ENCODE results near the gene DDN.
A peak's percentile ranks its signal among the peaks of the same experiment; 100 is the strongest.

Gene DDN

GRCh38 chr12:49031573-49032161 is 32.5 kb upstream of the DDN start:
- DNase-seq (ENCODE audit: low read depth) = no peak

- DNase-seq (ENCODE audit: low read depth) = no peak
Observed at GRCh38 chr12:49030714-49031572, 31.8 kb upstream of the DDN start.

DNA sequence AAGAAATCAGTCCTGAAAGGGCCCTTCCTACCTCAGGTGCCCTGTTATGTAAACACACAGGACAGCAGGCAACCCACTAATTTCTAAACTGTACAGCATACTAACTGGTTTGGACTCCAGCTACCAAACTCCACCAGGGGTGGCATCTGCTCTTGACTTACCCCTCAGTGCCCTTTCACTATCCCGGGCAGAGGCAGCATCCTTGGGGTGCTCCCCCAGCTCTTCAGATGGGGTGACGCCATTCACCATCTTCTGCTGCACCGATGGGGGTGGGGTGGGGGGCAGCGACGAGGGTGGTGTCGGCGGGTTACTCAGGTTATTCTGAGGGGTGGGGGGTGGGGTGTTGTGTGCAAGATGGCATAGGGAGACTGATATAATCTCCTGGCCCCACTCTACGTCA is 30.9 kb upstream of the DDN start:
- DNase-seq (ENCODE audit: low read depth) = no peak

DNA sequence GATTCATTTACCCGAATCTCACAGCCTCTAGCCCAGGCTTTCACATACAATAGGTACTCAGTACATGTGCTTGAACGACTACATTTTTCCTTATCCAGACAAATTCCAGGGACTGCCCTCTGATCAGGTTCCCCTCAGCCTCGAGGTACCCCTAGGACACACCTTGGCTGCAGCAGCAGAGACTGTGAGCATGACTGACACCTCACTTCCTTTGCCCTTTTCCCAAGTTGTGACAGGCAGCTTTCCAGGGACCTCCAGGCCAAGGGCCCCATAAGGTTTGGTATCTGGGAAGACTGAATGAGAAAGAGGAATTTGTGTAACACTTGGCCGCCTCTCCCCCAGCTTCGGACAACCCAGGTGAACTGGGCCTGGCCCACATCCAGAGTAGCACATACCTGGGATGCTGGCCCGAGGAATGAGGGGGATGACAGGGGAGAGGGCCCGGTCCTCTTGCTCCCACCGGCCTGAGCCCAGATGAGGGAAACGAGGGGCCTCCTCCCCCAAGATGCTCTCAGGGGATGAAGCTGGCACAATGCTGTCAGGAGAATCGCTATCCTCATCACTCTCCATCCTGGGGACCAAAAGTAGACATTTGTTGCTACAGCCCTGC is 29.6 kb upstream of the DDN start:
- DNase-seq (ENCODE audit: low read depth) = no peak

DNA sequence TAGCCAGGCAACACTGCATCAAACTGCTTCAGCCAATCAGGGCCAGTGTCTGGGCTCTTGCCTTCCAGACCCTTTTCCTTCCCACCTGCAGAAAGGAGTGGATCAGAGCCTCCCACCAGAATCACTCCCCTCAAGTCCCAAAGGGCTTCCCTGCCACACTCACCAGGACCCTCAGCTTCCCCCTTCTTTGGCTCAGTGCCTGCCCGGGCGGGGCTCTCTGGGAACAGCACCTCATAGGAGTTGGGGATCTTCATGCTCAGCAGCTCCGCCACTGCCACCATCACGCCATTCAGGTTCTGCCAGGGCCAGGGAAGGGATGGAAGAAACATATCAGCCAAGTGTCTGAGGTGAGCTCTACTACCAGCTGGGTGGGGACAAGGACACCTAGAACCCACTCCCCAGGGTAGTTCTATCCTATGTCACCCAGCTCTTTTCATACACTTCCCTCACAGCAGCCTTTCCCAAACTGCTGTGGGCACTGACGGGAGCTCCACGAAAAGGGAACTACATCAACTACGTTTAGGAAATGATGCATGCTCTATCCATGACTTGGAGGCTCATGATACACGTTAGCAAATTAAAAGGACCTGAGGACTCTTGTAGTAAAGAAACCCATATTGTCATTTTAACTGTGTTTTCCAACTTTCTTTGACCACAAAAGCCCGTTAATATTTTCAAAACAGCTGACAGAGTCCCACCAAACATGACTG is 28.8 kb upstream of the DDN start:
- DNase-seq (ENCODE audit: low read depth) = no peak

GRCh38 chr12:49026678-49027480 is 27.7 kb upstream of the DDN start:
- no peak for DNase-seq (ENCODE audit: low read depth)

DNA sequence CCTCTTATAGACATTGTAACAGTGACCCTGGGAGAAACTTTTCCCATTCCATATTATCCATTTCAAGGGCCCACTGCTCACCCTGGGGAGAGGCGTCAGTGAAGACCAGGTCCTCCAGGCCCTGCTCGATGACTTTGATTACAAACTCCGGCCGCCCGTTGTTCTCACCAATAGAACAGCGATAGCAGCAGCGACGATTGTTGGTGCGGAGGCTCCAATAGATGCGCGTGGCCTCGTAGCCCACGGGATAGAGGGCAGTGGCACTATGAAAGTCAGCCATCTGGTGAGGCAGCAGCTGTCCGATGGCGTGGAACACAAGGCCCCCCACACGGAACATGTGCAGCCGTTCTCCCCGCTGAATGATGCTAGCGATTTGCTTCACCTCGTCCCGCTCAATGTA is 26.9 kb upstream of the DDN start:
- no peak for DNase-seq (ENCODE audit: low read depth)

DNA sequence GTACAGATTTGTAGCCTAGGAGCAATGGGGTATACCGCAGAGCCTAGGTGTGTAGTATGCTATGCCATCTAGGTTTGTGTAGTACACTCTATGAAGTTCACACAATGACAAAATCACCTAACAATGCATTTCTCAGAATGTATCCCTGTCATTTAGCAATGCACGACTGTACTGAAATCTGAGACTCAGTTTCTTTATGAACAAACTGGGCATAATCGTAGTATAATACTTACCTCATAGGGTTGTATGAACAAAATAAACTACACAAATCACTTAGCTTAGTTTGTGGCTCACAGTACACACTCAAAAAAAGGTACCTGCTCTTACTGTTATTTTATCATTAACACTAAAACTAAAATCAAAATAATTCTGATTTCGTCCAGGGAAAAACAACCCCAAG is 26.3 kb upstream of the DDN start:
- no peak for DNase-seq (ENCODE audit: low read depth)

DNA sequence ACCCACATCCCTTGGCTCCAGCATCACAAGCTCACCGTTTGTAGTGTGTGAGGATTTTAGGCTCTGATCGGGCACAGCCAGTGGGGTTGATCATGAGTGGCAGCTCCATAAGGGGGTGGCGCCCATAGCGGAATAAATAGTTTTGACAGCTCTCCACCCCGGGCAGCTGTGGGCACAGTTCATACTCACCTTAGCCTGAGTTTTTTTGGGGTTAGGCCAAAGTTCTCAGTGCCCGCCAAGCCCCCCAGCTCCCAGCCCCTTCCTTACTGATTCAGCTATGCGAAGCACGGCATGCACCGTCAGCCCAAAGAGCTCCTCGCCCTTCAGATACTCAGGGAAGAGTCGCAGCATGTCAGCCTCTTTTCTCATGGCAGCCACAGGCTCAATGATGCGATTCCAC is 25.4 kb upstream of the DDN start:
- DNase-seq (ENCODE audit: low read depth) = no peak

DNA sequence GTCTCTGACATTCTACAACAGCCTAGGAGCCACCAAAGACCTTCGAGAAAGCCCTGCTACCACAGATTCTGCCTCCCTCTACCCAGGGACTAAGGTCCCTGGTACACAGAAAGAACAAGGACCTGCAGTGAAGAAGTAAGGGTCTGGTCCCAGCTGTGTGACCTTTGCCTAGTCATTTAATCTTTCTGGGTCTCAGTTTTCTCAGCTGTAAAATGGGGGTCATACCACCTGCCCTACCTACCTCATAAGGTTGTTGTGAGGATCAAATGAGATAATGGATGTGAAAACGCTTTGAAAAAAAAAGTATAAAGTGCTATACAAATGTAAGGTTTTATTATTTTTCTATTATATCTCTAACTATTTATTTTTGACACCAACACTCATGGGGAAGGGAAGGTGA is 24.6 kb upstream of the DDN start:
- no peak for DNase-seq (ENCODE audit: low read depth)

DNA sequence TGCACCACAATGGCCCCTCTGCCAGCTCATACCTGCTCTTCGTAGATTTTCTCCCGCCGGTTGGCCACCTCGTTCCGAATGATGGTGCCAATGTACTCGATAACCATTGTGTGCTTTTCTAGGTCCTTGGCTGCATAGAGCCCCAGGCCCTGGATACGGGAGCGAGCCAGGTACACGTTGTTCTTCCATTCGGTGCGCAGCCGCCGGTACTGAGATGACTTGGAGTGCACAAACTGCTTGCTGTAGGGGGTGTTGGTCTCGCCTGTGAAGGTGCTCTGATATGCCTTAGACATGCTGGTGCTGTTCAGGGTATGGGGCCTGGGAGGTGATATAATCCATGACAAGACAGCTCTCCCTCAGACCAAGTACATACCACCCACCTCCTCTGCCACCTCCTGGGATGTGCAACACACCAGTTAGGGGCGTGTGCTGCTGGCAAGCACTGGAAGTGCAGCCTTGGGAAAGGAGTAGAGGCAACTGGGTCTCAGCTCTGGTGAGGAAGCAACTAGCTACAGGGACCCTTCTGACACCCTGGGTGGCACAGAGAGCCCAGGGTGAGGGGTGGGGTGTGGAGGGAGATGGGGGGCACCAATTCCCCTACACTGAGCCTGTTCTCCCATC is 23.5 kb upstream of the DDN start:
- no peak for DNase-seq (ENCODE audit: low read depth)

DNA sequence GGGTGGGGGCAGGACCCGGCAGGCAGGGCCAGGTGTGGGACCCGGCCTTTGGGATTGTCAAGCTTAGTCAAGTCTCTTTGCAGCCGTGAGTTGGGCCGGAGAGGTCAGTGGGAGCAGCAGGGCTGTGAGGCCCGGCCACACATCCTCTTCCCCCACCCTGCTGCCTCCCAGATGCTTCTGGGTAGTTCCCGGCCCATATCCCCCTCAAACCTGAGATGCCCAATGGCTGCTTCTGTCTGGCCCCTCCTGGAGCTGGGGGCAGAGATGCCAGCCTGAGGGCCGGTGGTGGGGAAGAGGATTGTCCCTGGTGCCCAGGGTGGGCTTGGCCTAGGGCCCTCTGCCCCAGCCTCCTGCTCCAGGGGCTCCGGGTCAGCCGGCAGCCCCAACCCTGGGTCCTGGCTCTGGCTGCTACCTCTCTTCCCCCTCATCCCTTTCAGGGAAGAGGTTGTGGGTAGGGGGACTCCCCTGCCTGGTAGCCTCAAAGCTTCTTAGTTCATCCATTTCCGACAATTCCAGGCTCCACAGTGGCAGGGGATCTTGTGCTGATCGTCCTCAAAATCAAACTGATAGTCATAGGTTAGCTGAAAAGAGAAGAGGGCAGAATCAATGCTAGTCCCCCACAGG is 22.2 kb upstream of the DDN start:
- DNase-seq (ENCODE audit: low read depth) = no peak

- DNase-seq (ENCODE audit: low read depth) = no peak
Observed at GRCh38 chr12:49020441-49020840, 21.3 kb upstream of the DDN start.

DNA sequence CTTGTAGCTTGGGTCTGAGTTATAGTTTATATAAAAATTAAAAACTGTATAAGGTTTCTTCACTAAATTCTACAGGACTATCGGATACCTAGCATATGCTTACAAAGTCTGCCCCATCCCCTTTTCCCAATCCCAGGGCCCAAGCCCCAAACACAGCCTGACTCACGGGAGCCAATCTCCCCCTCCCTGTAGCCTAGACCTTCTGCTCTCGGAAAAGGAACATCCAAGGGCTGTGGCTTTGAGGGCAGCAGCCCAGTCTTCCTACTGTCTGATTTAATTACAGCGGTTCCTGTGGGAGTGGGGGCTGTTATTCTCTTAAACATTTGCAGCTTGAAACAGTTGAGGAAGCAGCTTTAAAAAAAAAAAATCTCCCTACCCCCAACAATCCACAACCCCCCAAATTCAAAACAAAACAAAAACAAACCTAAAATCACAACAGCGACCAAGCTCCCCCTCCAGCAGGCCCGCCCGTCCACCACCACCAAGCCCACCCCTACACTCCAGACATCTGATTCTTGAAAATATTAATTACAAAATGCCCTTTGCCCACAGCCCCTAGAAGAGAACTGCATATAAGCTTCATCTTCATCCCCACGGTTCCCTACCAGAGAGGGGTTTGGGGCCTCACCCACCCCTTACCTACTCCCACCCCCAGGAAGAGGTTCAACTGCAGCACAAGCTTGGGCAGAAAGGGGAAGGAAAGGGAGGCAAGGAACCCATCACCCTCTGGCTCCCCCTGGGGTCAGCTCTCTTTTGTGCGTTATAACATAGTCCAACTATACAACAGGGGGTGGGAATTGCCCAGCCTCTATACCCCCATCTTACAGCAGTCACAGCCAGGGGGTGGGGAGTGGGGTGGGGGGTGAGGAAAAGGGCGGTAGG is 20.5 kb upstream of the DDN start:
- peak; percentile 42 for DNase-seq (ENCODE audit: low read depth)

DNA sequence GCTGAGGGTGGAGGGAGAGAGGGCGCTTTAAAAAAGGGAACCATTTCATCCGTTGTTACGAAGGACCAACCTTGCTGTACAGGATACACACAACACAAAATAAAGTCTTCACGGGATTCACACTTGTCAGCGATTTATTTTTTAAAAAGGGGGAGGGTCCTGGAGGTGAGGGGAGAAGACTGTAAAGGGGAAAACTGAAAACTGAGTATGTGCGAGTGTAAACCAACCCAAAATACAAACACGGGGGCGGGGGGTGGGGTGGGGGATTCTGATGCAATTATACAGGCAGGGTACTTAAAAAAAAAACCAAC is 19.9 kb upstream of the DDN start:
- DNase-seq (ENCODE audit: low read depth) = no peak

GRCh38 chr12:49018261-49019119 is 19.3 kb upstream of the DDN start, which contains the start of gene PRKAG1:
Gene PRKAG1 (minus strand): TSS chr12:49018776. CDS start chr12:49018740, 36 bp downstream.
- DNase-seq (ENCODE audit: low read depth) = peak; percentile 97

DNA sequence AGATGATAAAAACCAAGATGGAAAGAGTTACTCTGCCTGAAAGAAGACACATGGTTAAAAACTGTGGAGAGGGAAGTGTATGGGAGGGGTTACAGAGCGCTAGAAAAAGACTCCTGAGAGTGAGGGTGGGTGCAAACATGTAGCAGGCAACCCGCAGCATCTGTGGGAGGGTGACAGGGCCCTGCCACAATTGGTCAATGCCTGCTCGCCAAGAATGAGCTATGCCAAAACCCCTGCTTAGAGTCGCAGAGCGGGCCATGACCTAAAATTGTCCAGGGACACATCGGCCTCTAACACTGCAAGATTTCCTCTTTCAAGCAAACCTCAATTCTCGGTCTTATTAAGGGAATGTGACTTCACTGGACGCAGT is 18.7 kb upstream of the DDN start:
- DNase-seq (ENCODE audit: low read depth) = peak; percentile 64

GRCh38 chr12:49015196-49015595 is 16.0 kb upstream of the DDN start:
- no peak for DNase-seq (ENCODE audit: low read depth)

GRCh38 chr12:49014547-49014946 is 15.4 kb upstream of the DDN start:
- peak; percentile 59 for DNase-seq (ENCODE audit: low read depth)

Measured in EH (cell line).